Measurements from ENCODE around the gene SSX2B.
"Not testable (repeated sequence)": the region's sequence is repeated elsewhere in the genome, so short reads cannot be mapped to it uniquely, and the experiment has no call there.

SSX2B gene, protein sequence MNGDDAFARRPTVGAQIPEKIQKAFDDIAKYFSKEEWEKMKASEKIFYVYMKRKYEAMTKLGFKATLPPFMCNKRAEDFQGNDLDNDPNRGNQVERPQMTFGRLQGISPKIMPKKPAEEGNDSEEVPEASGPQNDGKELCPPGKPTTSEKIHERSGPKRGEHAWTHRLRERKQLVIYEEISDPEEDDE

DNA sequence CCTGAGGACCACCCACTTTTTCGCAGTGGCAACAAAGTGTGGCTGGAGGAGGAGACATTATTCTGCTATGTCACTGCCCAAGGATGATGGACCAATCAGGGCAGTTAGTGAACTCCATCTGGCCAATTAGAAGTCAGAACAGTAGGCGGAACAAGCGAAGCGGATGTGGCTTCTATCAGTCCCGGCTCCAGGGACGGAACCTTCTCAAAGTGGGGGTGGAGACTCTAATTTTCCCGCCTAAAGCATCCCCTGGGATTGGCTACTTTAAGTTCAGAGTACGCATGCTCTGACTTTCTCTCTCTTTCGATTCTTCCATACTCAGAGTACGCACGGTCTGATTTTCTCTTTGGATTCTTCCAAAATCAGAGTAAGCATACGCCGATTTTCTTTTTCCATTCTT, at the start of gene SSX2B:
Gene SSX2B, plus strand, starts transcription at position 301 of the 400 bp plus-strand sequence. CDS start 1,429 bp downstream, outside the sequence.
- DNase-seq = not testable (repeated sequence)

- not testable (repeated sequence) for DNase-seq
Measured at GRCh38 chrX:52707078-52707477, 44.0 kb upstream of the SSX2B start, which contains the start of gene SSX2. SSX2 (minus strand) TSS chrX:52707178; CDS start chrX:52705749, 1,429 bp downstream.

GRCh38 chrX:52765983-52766382, 14.9 kb downstream of the SSX2B start:
- not testable (repeated sequence) for DNase-seq

- DNase-seq = not testable (repeated sequence)
Measured at GRCh38 chrX:52773504-52773903, 22.5 kb downstream of the SSX2B start.

GRCh38 chrX:52797327-52797726, 46.3 kb downstream of the SSX2B start, which contains the start of gene SPANXN5:
SPANXN5 (minus strand) TSS chrX:52797427; CDS start chrX:52797348, 79 bp downstream.
- not testable (repeated sequence) for DNase-seq

DNA sequence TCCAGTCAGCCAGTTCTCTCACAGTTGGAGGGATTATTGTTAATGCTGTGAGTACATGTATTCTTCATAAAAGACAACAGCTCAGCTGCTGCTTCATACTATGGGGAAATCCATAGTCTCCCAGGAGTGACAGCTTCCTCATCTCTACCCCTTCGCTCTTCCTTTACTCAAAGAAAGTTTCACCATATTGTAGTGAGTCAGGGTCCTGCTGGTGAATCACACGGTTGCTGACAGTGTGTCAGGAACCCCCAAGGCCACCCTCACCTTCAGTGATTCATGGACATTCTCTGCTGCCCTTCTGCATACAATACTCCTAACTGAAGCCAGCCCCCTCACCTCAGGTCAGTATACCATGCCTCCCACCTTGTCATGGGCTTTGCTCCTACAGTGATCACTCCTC, 53.8 kb downstream of the SSX2B start:
- DNase-seq = not testable (repeated sequence)
